Endothelial cell of umbilical vein (primary cell): ENCODE data around the gene SETD6. TPM values are rescaled to one million over a fixed set of nuclear protein-coding genes. Genes with fewer than 3 reads are reported as not detected.

ENCODE experiments used
- BruUV-seq: library from RNA; stranded (reverse); fragments of 400-500 nt; replicated peaks from 2 replicates; lab custom pipeline; 2021; lab: Mats Ljungman, UMichigan
- CTCF ChIA-PET: fragments of 300-600, 350-600 bp; sonication (Branson Sonifier 250); formaldehyde crosslinking; loops from one replicate; lab custom pipeline; 2021; ENCODE audit warnings: antibody characterized with exemption, inconsistent platforms; lab: Charles Lee
- POLR2A ChIA-PET: fragments of 300-600, 350-600 bp; sonication (Branson Sonifier 250); formaldehyde crosslinking; loops from one replicate; lab custom pipeline; 2021; ENCODE audit warnings: antibody characterized with exemption, inconsistent platforms; lab: Charles Lee
- DNase-seq: peaks from one replicate; pipeline ENCODE4 v3.0.0-alpha.2; 2011; ENCODE audit warnings: low read depth, low spot score
- FAIRE-seq: peaks from 2 replicates; lab custom pipeline; 2011; peaks lifted over from hg19 to GRCh38; lab: Jason Lieb, UNC
- H2AFZ ChIP-seq: 2 replicates; pipeline ENCODE4 v1.6.0; 2012; ENCODE audit warnings: low read depth, low read length, control low read depth, inconsistent platforms
- H3K27ac ChIP-seq: 2 replicates; pipeline ENCODE4 v1.5.1; 2011; ENCODE audit warnings: low read depth, mild to moderate bottlenecking, control low read depth, low read length, moderate library complexity; ENCODE audit not compliant: insufficient read depth
- H3K27me3 ChIP-seq, 2 experiments: 2 replicates each; pipeline versions ENCODE4 v1.6.0 to v1.6.1; 2011; ENCODE audit warnings: low read length in 2 of 2, mixed read lengths in 1 of 2; ENCODE audit not compliant: control insufficient read depth in 2 of 2, insufficient read depth in 2 of 2
- H3K36me3 ChIP-seq, 2 experiments: 2 replicates in 1 of 2; 3 replicates in 1 of 2; pipeline ENCODE4 v1.5.1; 2011; ENCODE audit warnings: low read length in 2 of 2, mild to moderate bottlenecking in 1 of 2, moderate library complexity in 1 of 2; ENCODE audit not compliant: control insufficient read depth in 2 of 2, insufficient read depth in 2 of 2; ENCODE audit errors: extremely low read depth in 1 of 2
- H3K4me1 ChIP-seq: 3 replicates; pipeline ENCODE4 v1.5.1; 2011; ENCODE audit warnings: mild to moderate bottlenecking, low read length; ENCODE audit not compliant: control insufficient read depth, insufficient read depth; ENCODE audit errors: extremely low read depth
- H3K4me2 ChIP-seq: 2 replicates; pipeline ENCODE4 v1.6.1; 2011; ENCODE audit warnings: low read length, control low read depth, mixed read lengths; ENCODE audit not compliant: insufficient read depth
- H3K4me3 ChIP-seq, 3 experiments: fragments of 200-600 bp in 1 of 3; sonication (generic), shearing (Covaris generic) in 1 of 3; replicated peaks in 1 of 3; 2 replicates each; pipeline ENCODE4 v1.5.1; 2011 to 2016; ENCODE audit warnings: control low read depth in 3 of 3, low read length in 3 of 3, mild to moderate bottlenecking in 2 of 3, inconsistent platforms in 1 of 3, low read depth in 1 of 3, moderate library complexity in 1 of 3; ENCODE audit not compliant: insufficient read depth in 1 of 3
- H3K79me2 ChIP-seq: 2 replicates; pipeline ENCODE4 v1.6.0; 2012; ENCODE audit warnings: low read length, inconsistent platforms; ENCODE audit not compliant: control insufficient read depth, insufficient read depth
- H3K9ac ChIP-seq: replicated peaks from 2 replicates; pipeline ENCODE3; 2011; ENCODE audit warnings: low read length, control low read depth; ENCODE audit not compliant: insufficient read depth; ENCODE audit errors: extremely low read depth
- H3K9me1 ChIP-seq: replicated peaks from 3 replicates; pipeline ENCODE4 v1.6.0; 2011; ENCODE audit warnings: mild to moderate bottlenecking, low read length; ENCODE audit not compliant: control insufficient read depth, insufficient read depth; ENCODE audit errors: extremely low read depth
- H3K9me3 ChIP-seq: replicated peaks from 2 replicates; pipeline ENCODE4 v1.5.1; 2012; ENCODE audit warnings: low read length, inconsistent platforms; ENCODE audit not compliant: control insufficient read depth, insufficient read depth
- H4K20me1 ChIP-seq: replicated peaks from 2 replicates; pipeline ENCODE3; 2011; ENCODE audit warnings: mild to moderate bottlenecking, low read length; ENCODE audit not compliant: control insufficient read depth, insufficient read depth; ENCODE audit errors: extremely low read depth
- CTCF ChIP-seq, 2 donors: IDR thresholded peaks; 1 replicate in 1 of 2; 2 replicates in 1 of 2; pipeline ENCODE4 v1.5.1; 2011; ENCODE audit warnings: low read length in 2 of 2, mild to moderate bottlenecking in 2 of 2, moderate library complexity in 2 of 2, control low read depth in 1 of 2, inconsistent platforms in 1 of 2, low read depth in 1 of 2; ENCODE audit not compliant: insufficient read depth in 1 of 2; ENCODE audit errors: extremely low read depth in 1 of 2
- FOS ChIP-seq: IDR thresholded peaks from 2 replicates; pipeline ENCODE4 v1.6.1; 2011; ENCODE audit warnings: mild to moderate bottlenecking, low read length, moderate library complexity, borderline replicate concordance; ENCODE audit not compliant: insufficient read depth
- GATA2 ChIP-seq: IDR thresholded peaks from 2 replicates; pipeline ENCODE4 v1.7.0; 2011; ENCODE audit warnings: low read depth, mild to moderate bottlenecking, moderate library complexity, mixed read lengths, low read length; ENCODE audit not compliant: insufficient read length, insufficient read depth
- JUN ChIP-seq: IDR thresholded peaks from 2 replicates; pipeline ENCODE4 v1.6.1; 2011; ENCODE audit warnings: borderline replicate concordance, low read depth; ENCODE audit not compliant: insufficient read length, insufficient read depth
- MAX ChIP-seq: IDR thresholded peaks from 2 replicates; pipeline ENCODE4 v1.6.1; 2011; ENCODE audit not compliant: insufficient read depth, insufficient read length
- POLR2A ChIP-seq: IDR thresholded peaks from 2 replicates; pipeline ENCODE4 v1.6.1; 2012; ENCODE audit warnings: low read depth, mild to moderate bottlenecking, control low read depth, low read length
- POLR2AphosphoS5 ChIP-seq: IDR thresholded peaks from 2 replicates; pipeline ENCODE4 v1.6.1; 2012; ENCODE audit warnings: low read depth, mild to moderate bottlenecking, control low read depth, low read length, moderate library complexity; ENCODE audit not compliant: insufficient read depth
- dilution Hi-C: fragments of 300-500 bp; cut with MboI; formaldehyde crosslinking; loops from one replicate; pipeline ENCODE4 v1.15.0; 2019; ENCODE audit warnings: low sequenced_read_pairs; ENCODE audit not compliant: extremely low pct_ligation_motif_present
- intact Hi-C: fragments of 100-400 bp; cut with micrococcal nuclease; formaldehyde crosslinking; loops from one replicate; pipeline ENCODE4 v1.10.0; 2022
- polyA plus RNA-seq, 4 experiments: library from polyadenylated mRNA; depleted of rRNA in 3 of 4; stranded (reverse) in 3 of 4; unstranded in 1 of 4; fragments of >200 nt; gene quantifications; 2 replicates each; pipeline versions ENCODE4 v1.2.1 to v1.2.3, GENCODE V29; 2011 to 2012; ENCODE audit warnings: missing spikeins in 1 of 4
- total RNA-seq: library from RNA; stranded (reverse); gene quantifications from 2 replicates; pipeline ENCODE4 v1.2.3, GENCODE V29; 2021

The SETD6 gene
- total and polyA plus RNA-seq, 2 donors (not counting 3 experiments of a cell fraction or from before 2014, with no cell fraction given), result 10.2 to 16.4 TPM

GRCh38 chr16:58467905-58468304, 47.4 kb upstream of the SETD6 start:
- dilution Hi-C loops (no loop called here), intact Hi-C loops (no loop called here)
- DNase-seq, result no peak
- ChIA-PET CTCF (interaction anchor here (1.3 to 1.5 kb wide), 2 partner anchors 20 to 131 kb away, joined by 5 to 6 read pairs; no protein-coding TSS in a partner anchor), POLR2A (no interaction called here)
- no peak overlapping the region for H3K4me3 ChIP-seq
- no peak overlapping the region for H3K9ac ChIP-seq
- TF ChIP-seq GATA2 (no peak), MAX (no peak), POLR2AphosphoS5 (no peak), POLR2A (no peak), CTCF (IDR thresholded peaks at IDR 0.05; ENCODE audit: extremely low read depth in 1 of 2, insufficient read depth in 1 of 2, low read depth in 1 of 2, low read length in 2 of 2) (no peak), JUN (no peak), FOS (no peak)
- H3K9me1 ChIP-seq, result no peaks in the 10 kb centered on the region
- H3K4me1 ChIP-seq, result peaks cover 6% of the 10 kb centered on the region
- no peak overlapping the region for H3K27ac ChIP-seq
- peaks cover 2 to 15% of the 10 kb centered on the region in 2 experiments for H3K27me3 ChIP-seq
- BruUV-seq, result no TSS peak
- H3K79me2 ChIP-seq, result no peaks in the 10 kb centered on the region
- no peaks in the 10 kb centered on the region for H3K36me3 ChIP-seq
- H3K4me2 ChIP-seq, result no peak overlapping the region
- no peak overlapping the region for H2AFZ ChIP-seq
- no peaks in the 10 kb centered on the region for H3K9me3 ChIP-seq
- no peaks in the 10 kb centered on the region for H4K20me1 ChIP-seq
- FAIRE-seq, result no peak
